ENCODE measurements around the gene ASB14.
"Not testable (repeated sequence)": the region's sequence is repeated elsewhere in the genome, so short reads cannot be mapped to it uniquely, and the experiment has no call there.

Gene ASB14

DNA sequence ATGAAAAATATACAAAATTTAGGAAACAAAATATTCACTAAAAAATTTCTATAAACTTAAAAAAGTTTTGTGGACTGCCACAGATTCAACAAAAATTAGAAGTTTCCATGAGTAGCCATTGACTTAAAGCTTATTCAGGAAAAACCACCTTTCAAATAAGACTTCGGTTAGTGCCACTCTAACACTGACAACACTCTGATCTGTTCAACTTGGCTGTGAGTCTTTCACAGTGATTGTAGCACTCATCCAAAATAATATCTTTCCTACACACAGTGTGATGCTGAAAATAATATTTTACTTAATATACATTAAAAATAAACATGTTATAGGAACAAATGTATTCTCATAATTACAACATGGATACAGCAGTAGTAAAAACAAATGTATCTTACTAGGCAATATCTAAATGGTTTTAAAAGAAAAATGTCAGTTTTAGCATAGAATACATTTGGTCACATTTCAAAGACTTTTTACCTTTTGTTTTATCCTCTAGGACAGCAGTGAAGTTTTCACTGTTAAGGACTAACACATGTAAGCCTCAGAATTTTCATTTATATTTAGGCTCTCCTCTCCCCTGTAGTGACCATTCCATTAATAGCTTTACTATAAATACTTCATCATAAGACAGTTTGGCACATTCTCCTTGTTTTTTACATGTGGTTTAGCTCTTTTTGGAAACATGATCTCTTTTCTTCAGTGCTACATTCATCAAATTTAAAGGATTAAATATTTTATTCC, at the start of gene ASB14:
ASB14 (minus strand) TSS at position 527 of the 738 bp plus-strand sequence. CDS start 652 bp downstream, outside the sequence.
- DNase-seq, result no peak

DNA sequence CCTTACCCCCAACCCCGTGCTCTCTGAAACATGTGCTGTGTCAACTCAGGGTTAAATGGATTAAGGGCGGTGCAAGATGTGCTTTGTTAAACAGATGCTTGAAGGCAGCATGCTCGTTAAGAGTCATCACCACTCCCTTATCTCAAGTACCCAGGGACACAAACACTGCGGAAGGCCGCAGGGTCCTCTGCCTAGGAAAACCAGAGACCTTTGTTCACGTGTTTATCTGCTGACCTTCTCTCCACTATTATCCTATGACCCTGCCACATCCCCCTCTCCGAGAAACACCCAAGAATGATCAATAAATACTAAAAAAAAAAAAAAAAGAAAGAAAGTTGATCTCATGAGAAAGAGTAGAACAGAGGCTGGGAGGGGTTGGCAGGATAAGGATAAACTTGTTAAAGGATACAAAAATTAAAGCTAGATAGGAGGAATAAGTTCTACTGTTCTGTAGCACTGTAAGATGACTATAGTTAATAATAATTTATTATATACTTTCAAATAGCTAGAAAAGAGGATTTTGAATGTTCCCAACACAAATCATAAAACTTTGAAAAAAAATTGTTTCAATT, 46.7 kb upstream of the ASB14 start:
- DNase-seq, result not testable (repeated sequence)

DNA sequence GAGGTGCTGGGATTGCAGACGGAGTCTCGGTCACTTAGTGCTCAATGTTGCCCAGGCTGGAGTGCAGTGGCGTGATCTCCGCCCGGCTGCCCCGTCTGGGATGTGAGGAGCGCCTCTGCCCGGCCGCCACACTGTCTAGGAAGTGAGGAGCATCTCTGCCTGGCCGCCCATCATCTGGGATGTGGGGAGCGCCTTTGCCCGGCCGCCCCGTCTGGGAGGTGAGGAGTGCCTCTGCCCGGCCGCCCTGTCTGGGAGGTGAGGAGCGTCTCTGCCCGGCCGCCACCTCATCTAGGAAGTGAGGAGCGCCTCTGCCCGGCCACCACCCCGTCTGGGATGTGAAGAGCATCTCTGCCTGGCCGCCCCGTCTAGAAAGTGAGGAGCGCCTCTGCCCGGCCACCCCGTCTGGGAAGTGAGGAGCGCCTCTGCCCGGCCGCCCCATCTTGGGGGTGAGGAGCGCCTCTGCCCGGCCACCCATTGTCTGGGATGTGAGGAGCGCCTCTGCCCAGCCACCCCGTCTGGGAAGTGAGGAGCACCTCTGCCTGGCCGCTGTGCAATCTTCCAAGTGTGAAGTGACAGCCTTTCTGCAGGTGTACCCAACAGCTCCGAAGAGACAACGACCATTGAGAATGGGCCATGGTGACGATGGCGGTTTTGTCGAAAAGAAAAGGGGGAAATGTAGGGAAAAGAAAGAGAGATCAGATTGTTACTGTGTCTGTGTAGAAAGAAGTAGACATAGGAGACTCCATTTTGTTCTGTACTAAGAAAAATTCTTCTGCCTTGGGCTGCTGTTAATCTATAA, 46.0 kb upstream of the ASB14 start:
- not testable (repeated sequence) for DNase-seq

DNA sequence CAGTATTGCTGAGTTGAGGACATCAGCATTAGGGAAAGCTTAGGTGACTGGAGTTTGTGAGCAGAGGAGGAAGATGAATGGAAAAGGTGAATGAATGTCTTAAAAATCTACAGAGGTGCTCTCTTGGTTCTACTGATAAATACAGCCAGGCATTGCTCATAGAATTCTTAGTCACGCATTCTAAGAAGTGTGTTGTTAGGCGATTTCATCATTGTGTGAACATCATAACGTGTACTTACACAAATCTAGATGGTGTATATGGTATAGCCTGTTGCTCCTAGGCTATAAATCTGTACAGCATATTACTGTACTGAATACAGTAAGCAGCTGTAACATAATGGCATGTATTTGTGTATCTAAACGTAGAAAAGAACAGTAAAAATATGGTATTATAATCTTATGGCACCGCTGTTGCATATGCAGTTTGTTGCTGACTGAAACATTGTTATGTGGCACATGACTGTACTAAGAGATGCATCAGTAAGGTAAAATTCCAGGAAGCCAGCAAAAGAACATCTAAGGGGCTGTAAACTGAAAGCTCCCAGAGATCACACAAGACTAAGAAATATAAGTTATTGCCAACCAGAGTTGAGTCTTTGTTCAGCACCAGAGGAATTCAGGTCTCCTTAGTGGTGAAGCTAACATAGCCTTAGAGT, 42.9 kb upstream of the ASB14 start:
- DNase-seq, result no peak

DNA sequence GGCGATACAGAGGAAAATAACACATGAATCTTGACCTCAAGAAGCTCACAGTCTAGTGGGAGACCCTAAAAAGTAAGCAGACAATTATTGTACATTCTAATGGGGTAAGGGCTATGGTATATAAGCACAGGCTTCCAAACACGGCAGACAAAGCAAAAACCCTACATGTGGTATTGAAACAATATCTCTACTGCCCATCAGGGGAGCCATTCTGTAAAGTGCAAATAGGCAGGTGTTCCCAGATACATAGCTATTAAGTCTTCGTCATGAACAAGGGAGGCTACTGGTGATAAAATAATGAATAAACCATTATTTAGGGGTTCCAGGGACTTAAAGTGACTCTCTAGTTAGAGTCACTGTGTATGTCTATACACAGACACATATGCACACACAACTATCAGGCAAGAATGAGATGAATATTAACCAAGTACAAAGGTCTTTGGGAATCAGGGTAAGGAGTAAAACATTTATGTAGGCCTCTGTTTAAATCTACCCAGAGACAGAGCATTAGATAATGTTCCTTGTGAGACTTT, 38.7 kb upstream of the ASB14 start:
- no peak for DNase-seq

DNA sequence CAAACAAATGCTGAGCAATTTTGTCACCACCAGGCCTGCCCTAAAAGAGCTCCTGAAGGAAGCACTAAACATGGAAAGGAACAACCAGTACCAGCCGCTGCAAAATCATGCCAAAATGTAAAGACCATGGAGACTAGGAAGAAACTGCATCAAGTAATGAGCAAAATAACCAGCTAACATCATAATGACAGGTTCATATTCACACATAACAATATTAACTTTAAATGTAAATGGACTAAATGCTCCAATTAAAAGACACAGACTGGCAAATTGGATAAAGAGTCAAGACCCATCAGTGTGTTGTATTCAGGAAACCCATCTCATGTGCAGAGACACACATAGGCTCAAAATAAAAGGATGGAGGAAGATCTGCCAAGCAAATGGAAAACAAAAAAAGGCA, 34.0 kb upstream of the ASB14 start:
- DNase-seq, result not testable (repeated sequence)

DNA sequence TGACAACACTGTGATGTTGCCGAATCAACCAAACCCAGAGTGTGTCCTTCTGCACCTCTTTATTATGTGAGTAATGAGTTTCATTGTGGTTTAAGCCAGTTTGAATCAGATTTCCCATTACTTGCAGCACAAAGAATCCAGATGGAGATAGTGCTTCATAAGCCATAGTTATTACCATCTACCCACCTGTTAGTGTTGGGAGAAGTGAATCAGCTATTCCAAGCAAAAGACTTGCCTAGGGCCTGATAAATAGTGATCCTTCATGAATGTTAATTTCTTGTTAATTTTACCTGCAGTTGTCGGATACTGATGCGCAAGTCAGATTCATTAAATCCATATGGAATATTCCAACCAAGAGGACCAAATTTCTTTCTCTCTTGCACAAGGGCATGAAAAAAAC, 21.7 kb upstream of the ASB14 start:
- DNase-seq, result no peak

DNA sequence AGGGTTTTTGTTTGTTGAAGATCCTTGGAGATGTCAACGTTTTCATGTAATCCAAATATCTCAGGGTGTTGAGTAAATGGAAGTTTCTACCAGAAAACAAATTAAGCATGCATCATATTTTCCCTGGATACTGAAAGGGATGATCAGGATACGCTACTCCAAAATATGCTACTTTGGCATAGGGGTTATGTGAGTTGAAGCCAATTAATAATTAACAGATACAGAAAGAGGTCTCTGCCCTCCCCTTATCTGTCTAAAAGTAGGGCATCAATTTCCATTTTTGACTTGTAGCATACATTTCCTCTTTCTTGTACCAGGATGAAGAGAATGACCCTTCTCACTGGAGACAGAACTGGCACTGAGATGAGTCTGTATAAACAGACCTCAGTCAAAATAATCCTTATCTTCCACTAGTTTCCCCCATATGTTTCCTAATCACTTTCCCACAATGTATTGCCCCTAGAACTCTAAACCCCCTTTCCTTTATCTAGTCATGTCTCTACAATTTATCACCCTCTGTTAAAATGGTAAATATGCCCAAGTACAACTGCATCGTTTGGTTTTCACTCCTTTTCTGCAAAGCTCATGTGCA, 17.4 kb upstream of the ASB14 start:
- DNase-seq, result no peak

DNA sequence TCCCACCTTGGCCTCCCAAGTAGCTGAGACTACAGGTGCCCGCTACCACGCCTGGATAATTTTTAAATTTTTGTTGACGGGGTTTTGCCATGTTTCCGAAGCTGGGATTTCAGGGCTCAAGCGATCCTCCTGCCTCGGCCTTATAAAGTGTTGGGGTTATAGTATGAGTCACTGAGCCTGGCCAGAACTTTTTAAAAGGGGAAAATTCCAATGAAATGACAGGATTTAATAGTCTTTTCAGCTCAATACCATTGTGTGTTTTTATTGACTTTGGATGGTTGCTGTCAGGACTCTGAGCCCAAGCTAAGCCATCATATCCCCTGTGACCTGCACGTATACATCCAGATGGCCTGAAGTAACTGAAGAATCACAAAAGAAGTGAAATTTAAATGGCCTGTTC, 11.0 kb upstream of the ASB14 start:
- not testable (repeated sequence) for DNase-seq

DNA sequence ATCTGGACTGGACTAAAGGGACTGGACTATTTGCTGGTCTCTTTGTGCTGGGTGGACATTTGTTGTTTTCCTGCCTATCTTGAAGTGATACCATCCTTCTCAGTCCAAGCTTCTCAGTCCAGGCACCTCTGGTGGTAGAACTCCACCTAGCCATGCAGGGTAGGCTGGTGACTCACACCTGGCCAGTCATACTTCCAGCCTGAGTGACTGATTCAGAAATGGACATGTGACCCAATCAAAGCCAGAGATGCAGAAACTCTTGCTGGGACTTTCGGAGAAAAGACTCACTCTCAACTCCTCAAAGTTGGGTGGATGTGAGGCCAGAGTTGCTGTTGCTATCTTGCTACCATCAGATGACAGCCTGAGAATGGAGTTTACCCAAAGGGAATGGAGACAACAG, 5.6 kb upstream of the ASB14 start:
- DNase-seq, result no peak

DNA sequence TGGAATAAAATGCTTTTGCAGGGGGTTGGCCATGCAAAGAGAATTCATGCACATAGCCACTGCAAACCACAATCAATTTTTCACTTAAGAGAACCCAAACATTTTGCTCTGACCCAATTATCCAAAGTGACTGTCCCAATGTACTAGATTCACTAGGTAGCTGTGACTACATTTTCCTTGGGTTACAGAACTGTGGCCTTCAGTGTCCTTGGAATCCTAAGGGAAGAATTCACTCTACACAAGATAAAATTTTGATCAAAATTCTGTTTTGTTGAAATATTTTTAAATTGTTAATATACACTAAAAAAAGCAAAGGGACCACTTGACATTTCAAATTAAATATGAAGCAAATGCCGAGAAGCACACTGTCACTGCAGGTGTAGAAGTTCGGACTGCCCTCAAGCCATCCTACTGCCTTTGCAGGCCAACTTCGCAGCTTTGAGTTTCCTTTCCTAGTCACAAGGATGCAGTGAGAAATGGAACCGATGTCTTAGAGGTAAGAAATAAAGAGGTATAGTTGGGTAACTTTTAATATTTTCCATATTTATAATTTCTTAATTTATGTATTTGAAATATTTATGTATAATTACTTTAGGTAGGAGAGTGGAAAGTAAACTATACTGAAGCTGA, 527 bp upstream of the ASB14 start:
- DNase-seq, result no peak

DNA sequence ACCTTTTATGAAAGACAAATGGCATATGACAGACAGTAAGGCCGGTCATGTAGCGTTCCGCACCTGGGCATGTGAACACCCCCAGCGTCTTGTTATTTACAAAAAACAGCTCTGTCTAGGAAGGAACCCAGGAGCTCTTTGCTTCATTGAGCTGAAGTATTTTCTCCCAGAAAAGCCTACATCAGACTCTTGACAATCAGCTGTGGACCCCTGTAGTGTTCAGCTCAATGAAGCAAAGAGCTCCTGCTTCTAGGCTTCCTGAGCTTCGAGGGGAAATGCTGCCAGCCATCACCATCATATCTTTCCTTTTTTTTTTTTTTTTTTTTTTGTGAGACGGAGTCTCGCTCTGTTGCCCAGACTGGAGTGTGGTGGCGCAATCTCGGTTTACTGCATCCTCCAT, 4.1 kb downstream of the ASB14 start:
- DNase-seq, result no peak

DNA sequence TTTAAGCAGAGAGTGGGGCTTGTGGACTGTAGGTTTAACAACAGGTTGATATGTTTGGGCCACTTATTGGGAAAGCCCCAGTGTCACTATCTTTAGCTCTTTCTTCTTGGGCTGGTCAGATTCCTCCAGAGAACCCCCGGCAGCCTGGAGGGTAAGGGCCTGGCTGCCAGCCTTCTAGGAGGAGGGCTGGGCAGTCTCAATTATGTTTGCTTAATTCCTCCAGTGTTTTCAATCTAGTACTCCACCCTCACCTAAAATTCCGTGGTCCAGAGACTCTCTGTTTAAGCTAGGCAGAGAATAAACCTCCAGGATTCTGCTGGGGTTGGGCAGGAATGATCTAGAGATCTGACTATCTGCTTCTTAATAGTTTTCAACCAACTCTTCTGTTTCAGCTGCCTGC, 5.3 kb downstream of the ASB14 start:
- DNase-seq, result no peak

DNA sequence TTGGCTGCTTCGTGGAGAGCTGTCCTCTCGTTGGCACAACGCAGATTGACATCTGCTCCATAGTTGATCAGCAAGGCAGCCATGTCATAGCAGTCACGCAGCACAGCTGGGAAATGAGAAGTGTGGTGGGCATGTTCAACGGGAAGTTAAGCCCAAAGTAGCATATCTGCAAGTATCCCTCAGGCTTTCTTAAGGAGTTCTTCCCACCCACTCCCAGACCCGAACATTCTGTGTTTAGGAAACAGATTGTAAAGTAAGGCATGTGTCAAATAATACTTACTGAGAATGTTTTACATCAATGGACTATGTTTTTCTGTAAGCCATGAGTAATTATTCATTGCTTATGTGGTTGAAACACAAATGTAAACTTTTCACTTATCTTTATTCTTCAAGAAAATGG, 9.2 kb downstream of the ASB14 start:
- no peak for DNase-seq

DNA sequence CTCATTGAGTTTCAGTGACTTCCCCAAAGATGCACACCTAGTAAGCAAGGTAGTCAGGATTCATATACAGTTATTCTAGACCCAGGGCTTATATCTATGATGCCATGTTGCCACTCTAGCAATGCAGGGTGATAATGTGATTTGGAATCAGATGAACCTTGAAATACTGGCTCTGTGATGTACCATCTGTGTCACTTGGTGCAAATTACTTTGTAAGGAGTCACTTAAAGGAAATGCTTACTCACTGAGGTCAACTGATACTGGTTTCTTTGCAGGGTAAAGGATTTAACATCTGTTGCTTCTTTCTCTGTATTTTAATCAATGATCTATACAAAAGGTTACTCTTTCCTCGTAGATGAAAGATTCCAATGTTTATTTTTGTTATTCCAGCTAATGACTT, 10.8 kb downstream of the ASB14 start:
- no peak for DNase-seq

DNA sequence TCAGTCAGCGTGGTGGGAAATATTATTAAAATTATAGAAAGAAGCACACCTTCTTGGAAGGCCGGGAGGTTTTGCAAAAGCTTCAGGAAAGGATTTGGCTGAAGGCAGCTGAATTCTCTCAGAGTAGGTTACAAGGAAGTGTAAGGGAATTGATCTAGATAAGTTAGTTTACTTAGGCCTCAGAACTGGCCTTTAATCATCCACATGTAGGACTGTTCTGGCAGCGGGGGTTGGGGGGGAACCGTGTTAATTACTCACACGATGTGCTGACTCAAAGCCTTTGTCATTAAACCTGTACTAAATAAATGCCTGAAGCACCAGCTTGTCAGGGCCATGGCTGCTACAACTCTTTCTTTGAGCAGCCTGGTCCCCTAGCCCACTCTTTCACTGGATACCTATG, 12.8 kb downstream of the ASB14 start:
- DNase-seq, result no peak

DNA sequence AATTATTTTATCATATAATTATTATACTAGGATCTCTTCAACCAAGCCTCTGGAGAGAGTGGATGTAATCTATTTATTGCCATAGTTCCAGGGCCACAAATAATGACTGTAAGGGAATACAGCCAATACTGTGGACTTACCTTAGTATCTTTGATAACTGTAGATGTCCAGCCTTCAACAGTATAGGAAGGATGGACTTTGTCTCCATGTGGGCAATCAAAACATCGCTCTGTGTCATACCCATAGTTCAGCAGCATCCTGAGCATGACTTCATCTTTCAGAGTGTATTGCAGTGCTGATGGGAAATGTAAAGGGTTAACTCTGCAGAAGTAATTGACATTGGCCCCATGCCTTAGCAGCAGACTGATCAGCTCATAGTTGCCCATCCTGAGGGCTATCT, 14.2 kb downstream of the ASB14 start:
- DNase-seq, result no peak

DNA sequence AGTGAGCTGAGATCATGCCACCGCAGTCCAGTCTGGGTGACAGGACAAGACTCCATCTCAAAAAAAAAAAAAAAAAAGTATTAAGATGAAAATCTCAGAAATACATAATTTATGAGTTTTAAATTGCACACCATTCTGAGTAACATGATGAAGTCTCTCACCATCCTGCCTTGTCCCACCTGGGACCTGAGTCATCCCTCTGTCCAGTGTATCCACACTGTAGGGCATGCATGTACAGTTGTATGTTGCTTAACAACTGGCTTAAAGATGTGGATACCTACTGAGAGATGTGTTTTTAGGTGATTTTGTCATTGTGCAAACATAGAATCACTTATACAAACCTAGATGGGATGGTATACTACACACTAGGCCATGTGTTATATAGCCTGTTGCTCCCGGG, 17.1 kb downstream of the ASB14 start:
- DNase-seq, result no peak

DNA sequence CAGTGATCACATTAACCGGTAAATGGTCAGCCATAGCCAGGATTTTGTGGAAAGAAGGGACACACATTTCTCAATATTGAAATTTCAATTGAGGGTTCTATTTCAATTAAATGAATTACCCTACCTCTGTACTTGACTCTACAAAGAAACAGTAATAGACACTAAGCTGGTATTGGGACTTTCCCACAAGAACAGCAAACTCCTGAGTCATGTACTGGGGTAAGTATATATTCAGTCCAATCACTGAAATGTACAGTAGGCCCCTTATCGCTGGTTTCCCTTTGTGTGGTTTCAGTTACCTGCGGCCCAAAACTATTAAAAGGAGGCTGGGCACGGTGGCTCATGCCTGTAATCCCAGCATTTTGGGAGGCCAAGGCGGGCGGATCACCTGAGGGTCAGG, 17.6 kb downstream of the ASB14 start:
- no peak for DNase-seq

DNA sequence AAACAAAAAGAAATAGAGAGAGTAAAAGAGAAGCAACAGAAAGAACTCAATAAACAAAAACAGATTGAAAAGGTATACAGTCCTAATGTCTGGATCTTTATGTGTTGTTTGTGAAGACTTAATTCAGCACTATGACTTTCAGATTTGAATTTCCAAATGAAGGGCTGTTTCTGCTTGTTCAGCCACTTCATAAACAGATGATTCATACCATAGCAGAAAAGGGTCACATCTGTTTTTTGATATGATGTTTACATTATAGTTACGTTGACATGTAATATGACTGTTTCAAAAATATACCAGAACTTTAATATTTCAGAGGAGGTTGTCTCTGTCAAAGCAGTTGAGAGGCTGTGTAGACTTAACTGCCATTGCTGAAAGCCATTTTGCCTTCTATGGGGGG, 24.1 kb downstream of the ASB14 start:
- no peak for DNase-seq

DNA sequence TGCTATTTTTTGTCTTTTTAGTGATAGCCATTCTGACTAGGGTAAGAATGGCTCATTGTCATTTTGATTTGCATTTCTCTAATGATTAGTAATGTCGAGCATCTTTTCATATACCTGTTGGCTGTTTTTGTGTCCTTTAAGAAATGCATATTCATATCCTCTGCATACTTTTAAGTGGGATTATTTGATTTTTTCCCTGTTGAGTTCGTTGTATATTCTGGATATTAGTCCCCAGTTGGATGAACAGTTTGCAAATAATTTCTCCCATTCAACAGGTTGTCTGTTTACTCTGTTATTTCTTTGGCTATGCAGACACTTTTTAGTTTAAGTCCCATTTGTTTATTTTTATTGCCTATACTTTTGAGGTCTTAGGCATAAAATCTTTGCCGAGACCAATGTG, 30.6 kb downstream of the ASB14 start:
- DNase-seq, result no peak

DNA sequence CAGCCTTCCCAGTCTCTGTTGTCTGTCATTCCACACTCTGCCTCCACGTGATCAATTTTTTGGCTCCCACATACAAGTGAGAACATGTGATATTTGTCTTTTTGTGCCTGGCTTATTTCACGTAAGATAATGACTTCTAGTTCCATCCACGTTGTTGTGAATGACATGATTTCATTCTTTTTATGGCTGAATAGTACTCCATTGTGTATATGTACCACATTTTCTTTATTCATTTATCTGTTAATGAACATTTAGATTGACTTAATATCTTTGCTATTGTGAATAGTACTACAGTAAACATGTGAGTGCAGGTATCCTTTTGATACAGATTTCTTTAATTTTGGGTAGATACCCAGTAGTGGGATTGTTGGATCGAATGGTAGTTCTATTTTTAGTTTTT, 31.4 kb downstream of the ASB14 start:
- DNase-seq, result no peak
